HCT116 (cell line): ENCODE results near the gene APOD. TPM values are rescaled to one million over a fixed set of nuclear protein-coding genes. Genes with fewer than 3 reads are reported as not detected.

Experiments used
- ATAC-seq: fragments of 200-7000 bp; cut with Tn5 transposase; 2 replicates; pipeline ENCODE4 v1.9.1; 2020; ENCODE audit warnings: mild to moderate bottlenecking, moderate library complexity
- BruUV-seq: library from RNA; stranded (reverse); fragments of 400-500 nt; replicated peaks from 2 replicates; lab custom pipeline; 2021; lab: Mats Ljungman, UMichigan
- CTCF ChIA-PET: fragments of 300-600 bp; sonication (Branson Sonifier 250); formaldehyde crosslinking; loops from one replicate; lab custom pipeline; 2021; ENCODE audit warnings: antibody characterized with exemption; lab: Charles Lee
- POLR2A ChIA-PET: fragments of 300-600, 350-600 bp; sonication (Branson Sonifier 250); formaldehyde crosslinking; loops from one replicate; lab custom pipeline; 2021; ENCODE audit warnings: antibody characterized with exemption; lab: Charles Lee
- RAD21 ChIA-PET, 2 experiments: fragments of 300-600 bp; sonication (Branson Sonifier 250); formaldehyde crosslinking; loops; one replicate each; lab custom pipeline; 2023; ENCODE audit warnings: low total read pairs in 2 of 2; ENCODE audit not compliant: uncharacterized antibody in 2 of 2, unreplicated experiment in 2 of 2, low non-redundant PET in 1 of 2; lab: Charles Lee
- DNase-seq: peaks from one replicate; pipeline ENCODE4 v3.0.0-alpha.2; 2010; ENCODE audit warnings: low read depth, low spot score
- H2AFZ ChIP-seq: fragments of 200-600 bp; shearing (Covaris generic), sonication (generic); 2 replicates; pipeline ENCODE4 v1.6.1; 2017; ENCODE audit warnings: low read depth, mixed run types, mixed read lengths, antibody characterized with exemption, low read length; ENCODE audit not compliant: poor library complexity, severe bottlenecking
- H3K27ac ChIP-seq: 2 replicates; pipeline ENCODE4 v1.5.1; 2012; ENCODE audit warnings: low read depth, low read length
- H3K27me3 ChIP-seq: fragments of 200-600 bp; sonication (generic); 2 replicates; pipeline ENCODE4 v1.6.1; 2016; ENCODE audit warnings: mixed run types, low read length, mixed read lengths; ENCODE audit not compliant: insufficient read depth
- H3K36me3 ChIP-seq, 2 experiments: fragments of 200-500 bp in 1 of 2; fragments of 200-600 bp in 1 of 2; sonication (Bioruptor generic) in 1 of 2; sonication (generic) in 1 of 2; 2 replicates each; pipeline versions ENCODE4 v1.5.1 to v1.6.1; 2014 to 2016; ENCODE audit warnings: low read length in 2 of 2, inconsistent platforms in 1 of 2, mixed read lengths in 1 of 2, mixed run types in 1 of 2; ENCODE audit not compliant: insufficient read depth in 2 of 2, control insufficient read depth in 1 of 2
- H3K4me1 ChIP-seq, 2 experiments: fragments of 200-600 bp in 1 of 2; sonication (generic) in 1 of 2; 2 replicates each; pipeline versions ENCODE4 v1.5.1 to v1.6.1; 2012 to 2017; ENCODE audit warnings: low read length in 2 of 2, inconsistent platforms in 1 of 2, mild to moderate bottlenecking in 1 of 2, mixed read lengths in 1 of 2, mixed run types in 1 of 2, moderate library complexity in 1 of 2; ENCODE audit not compliant: insufficient read depth in 2 of 2, control insufficient read depth in 1 of 2
- H3K4me2 ChIP-seq: fragments of 200-600 bp; sonication (generic); 2 replicates; pipeline ENCODE4 v1.6.1; 2017; ENCODE audit warnings: mixed run types, low read length, mixed read lengths
- H3K4me3 ChIP-seq, 2 experiments: fragments of 200-600 bp in 1 of 2; sonication (generic) in 1 of 2; replicated peaks in 1 of 2; 2 replicates each; pipeline ENCODE4 v1.5.1; 2011 to 2016; ENCODE audit warnings: low read length in 2 of 2, control low read depth in 1 of 2, low read depth in 1 of 2, mild to moderate bottlenecking in 1 of 2, mixed read lengths in 1 of 2, mixed run types in 1 of 2
- H3K79me2 ChIP-seq: fragments of 200-600 bp; sonication (generic); 2 replicates; pipeline ENCODE4 v1.6.1; 2017; ENCODE audit warnings: mild to moderate bottlenecking, mixed run types, low read length, moderate library complexity, mixed read lengths; ENCODE audit not compliant: insufficient read depth
- H3K9ac ChIP-seq: fragments of 200-600 bp; sonication (generic); 2 replicates; pipeline ENCODE4 v1.6.1; 2016; ENCODE audit warnings: low read length, mixed read lengths
- H3K9me2 ChIP-seq: fragments of 200-600 bp; sonication (generic), shearing (Covaris generic); 2 replicates; pipeline ENCODE4 v1.6.1; 2017; ENCODE audit warnings: mixed run types, mild to moderate bottlenecking, moderate library complexity; ENCODE audit not compliant: insufficient read depth
- H3K9me3 ChIP-seq, 2 experiments: fragments of 200-500 bp in 1 of 2; fragments of 200-600 bp in 1 of 2; sonication (Bioruptor generic) in 1 of 2; sonication (generic) in 1 of 2; 2 replicates each; pipeline ENCODE4 v1.6.1; 2014 to 2017; ENCODE audit warnings: low read length in 2 of 2, mixed read lengths in 2 of 2, inconsistent platforms in 1 of 2, low read depth in 1 of 2, mild to moderate bottlenecking in 1 of 2, mixed run types in 1 of 2, moderate library complexity in 1 of 2; ENCODE audit not compliant: control insufficient read depth in 1 of 2, insufficient read depth in 1 of 2
- H4K20me1 ChIP-seq: fragments of 200-600 bp; sonication (generic), shearing (Covaris generic); 2 replicates; pipeline ENCODE4 v1.6.1; 2017; ENCODE audit warnings: mixed run types, mild to moderate bottlenecking, moderate library complexity; ENCODE audit not compliant: insufficient read depth
- CTCF ChIP-seq, 3 experiments: fragments of 200-600 bp in 1 of 3; sonication (generic) in 1 of 3; IDR thresholded peaks in 2 of 3; conservative IDR thresholded peaks in 1 of 3; 2 replicates each; pipeline ENCODE4 v1.5.1; 2012 to 2017; ENCODE audit warnings: low read depth in 2 of 3, low read length in 2 of 3, antibody characterized with exemption in 1 of 3, borderline replicate concordance in 1 of 3, control low read depth in 1 of 3, mild to moderate bottlenecking in 1 of 3, mixed read lengths in 1 of 3, mixed run types in 1 of 3, moderate library complexity in 1 of 3; ENCODE audit not compliant: insufficient read depth in 1 of 3
- EGR1 ChIP-seq: IDR thresholded peaks from 2 replicates; pipeline ENCODE4 v1.6.1; 2012; ENCODE audit warnings: low read depth
- ELF1 ChIP-seq: IDR thresholded peaks from 2 replicates; pipeline ENCODE4 v1.6.1; 2012; ENCODE audit warnings: low read depth, borderline replicate concordance
- EZH2 ChIP-seq: fragments of 200-600 bp; sonication (generic); IDR thresholded peaks from 2 replicates; pipeline ENCODE4 v1.6.1; 2017; ENCODE audit warnings: antibody characterized with exemption, mixed run types
- EZH2phosphoT487 ChIP-seq: fragments of 200-600 bp; IDR thresholded peaks from 2 replicates; pipeline ENCODE4 v1.6.1; 2018; ENCODE audit warnings: antibody characterized with exemption, borderline replicate concordance
- POLR2AphosphoS5 ChIP-seq: IDR thresholded peaks from 2 replicates; pipeline ENCODE4 v1.6.1; 2011; ENCODE audit warnings: mild to moderate bottlenecking, low read depth, low read length, moderate library complexity
- SRF ChIP-seq: IDR thresholded peaks from 2 replicates; pipeline ENCODE4 v1.6.1; 2012; ENCODE audit warnings: low read depth
- YY1 ChIP-seq: IDR thresholded peaks from 2 replicates; pipeline ENCODE4 v1.6.1; 2011; ENCODE audit warnings: low read length, low read depth, moderate library complexity, mild to moderate bottlenecking; ENCODE audit not compliant: insufficient replicate concordance; ENCODE audit errors: extremely low read depth
- ZBTB33 ChIP-seq: IDR thresholded peaks from 2 replicates; pipeline ENCODE4 v1.6.1; 2011; ENCODE audit warnings: mild to moderate bottlenecking, low read length, moderate library complexity; ENCODE audit not compliant: insufficient replicate concordance; ENCODE audit errors: extremely low read depth
- ZFX ChIP-seq: fragments of 450-650 bp; IDR thresholded peaks from 2 replicates; pipeline ENCODE4 v1.6.1; 2017
- intact Hi-C: fragments of 100-400 bp; cut with micrococcal nuclease; formaldehyde crosslinking; loops from 2 replicates; pipeline ENCODE4 v1.10.0; 2022
- total RNA-seq: library from RNA; stranded (reverse); gene quantifications from one replicate; pipeline ENCODE4 v1.2.1, GENCODE V29; 2021; ENCODE audit not compliant: unreplicated experiment

APOD gene
- total RNA-seq, 1 experiment from 2014 or later: 0.76 TPM

- Histone ChIP-seq H3K4me3 (no peak overlapping the region), H2AFZ (no peak overlapping the region), H3K79me2 (no peaks in the 10 kb centered on the region), H4K20me1 (no peaks in the 10 kb centered on the region), H3K9me2 (no peaks in the 10 kb centered on the region), H3K4me2 (no peak overlapping the region), H3K9me3 (no peaks in the 10 kb centered on the region; a peak in 1 of 4 replicates), H3K27ac (no peak overlapping the region), H3K9ac (no peak overlapping the region), H3K4me1 (peaks cover 4 to 19% of the 10 kb centered on the region in 2 experiments; a peak in 3 of 4 replicates), H3K27me3 (no peaks in the 10 kb centered on the region), H3K36me3 (no peaks in the 10 kb centered on the region)
- CTCF ChIA-PET: no interaction called here
- BruUV-seq: no TSS peak
- RAD21 ChIA-PET: no interaction called here
- POLR2A ChIA-PET: no interaction called here
- no peak for TF ChIP-seq EZH2phosphoT487
- TF ChIP-seq EGR1: no peak
- TF ChIP-seq YY1: no peak
- TF ChIP-seq ELF1: no peak
- no peak for TF ChIP-seq ZBTB33
- TF ChIP-seq SRF: no peak
- TF ChIP-seq ZFX: no peak
- TF ChIP-seq EZH2: no peak
- intact Hi-C loops: no loop called here
- DNase-seq: no peak
- ATAC-seq: no peak
These were observed 767 bp upstream of the APOD start for GRCh38 chr3:195584543-195584870.

- no peaks in the 10 kb centered on the region for H3K27me3 ChIP-seq
- ChIA-PET RAD21 (no interaction called here), CTCF (no interaction called here), POLR2A (interaction anchor here (2.0 kb wide), 1 partner anchor 40 kb away, joined by 6 read pairs; the partner anchor contains the start of gene PPP1R2)
- intact Hi-C loops: no loop called here
- H3K9me2 ChIP-seq: no peaks in the 10 kb centered on the region
- no peaks in the 10 kb centered on the region for H3K36me3 ChIP-seq
- peak; percentile 51 for DNase-seq
- H4K20me1 ChIP-seq: no peaks in the 10 kb centered on the region
- TF ChIP-seq CTCF (IDR thresholded peaks at IDR 0.05 in 2 of 3, conservative IDR thresholded peaks at IDR 0.05 in 1 of 3; ENCODE audit: borderline replicate concordance in 1 of 3, insufficient read depth in 1 of 3, low read depth in 2 of 3, low read length in 2 of 3) (peak in 2 of 3 experiments; percentile 45 to 49; a peak in 3 of 6 replicates), POLR2AphosphoS5 (peak; percentile 34; the same call in 1 of the 2 replicates), ZBTB33 (no peak), ZFX (no peak)
- H2AFZ ChIP-seq: peak overlapping the region; percentile 70
- H3K4me2 ChIP-seq: peak overlapping the region; percentile 47
- H3K9ac ChIP-seq: no peak overlapping the region
- H3K79me2 ChIP-seq: no peaks in the 10 kb centered on the region
- no peak overlapping the region for H3K4me3 ChIP-seq
- ATAC-seq: peak; percentile 98
- no TSS peak for BruUV-seq
- peaks cover 4 to 19% of the 10 kb centered on the region in 2 experiments; a peak in 3 of 4 replicates for H3K4me1 ChIP-seq
- H3K27ac ChIP-seq: no peak overlapping the region
- no peaks in the 10 kb centered on the region for H3K9me3 ChIP-seq
These were observed 793 bp downstream of the APOD start for GRCh38 chr3:195582947-195583346.
